H1 (cell line): ENCODE results near the gene NOS1AP. TPM values are rescaled to one million over a fixed set of nuclear protein-coding genes. Genes with fewer than 3 reads are reported as not detected.

Experiments used
- CTCF ChIA-PET: fragments of 300-600 bp; sonication (Branson Sonifier 250); formaldehyde crosslinking; loops from one replicate; lab custom pipeline; 2021; ENCODE audit not compliant: partially characterized antibody; lab: Charles Lee
- POLR2A ChIA-PET: fragments of 300-600 bp; sonication (Branson Sonifier 250); formaldehyde crosslinking; loops from one replicate; lab custom pipeline; 2021; ENCODE audit warnings: inconsistent platforms; ENCODE audit not compliant: partially characterized antibody; lab: Charles Lee
- DNase-seq, 2 experiments: peaks; one replicate each; pipeline versions ENCODE4 v3.0.0 to v3.0.0-alpha.2; 2010 to 2022; ENCODE audit warnings: low spot score in 2 of 2, low read depth in 1 of 2, mixed read lengths in 1 of 2
- FAIRE-seq: peaks from 2 replicates; lab custom pipeline; 2011; peaks lifted over from hg19 to GRCh38; lab: Jason Lieb, UNC
- H2AFZ ChIP-seq: 2 replicates; pipeline ENCODE4 v1.8.1; 2012; ENCODE audit warnings: low read length, inconsistent platforms
- H2AK5ac ChIP-seq: 2 replicates; pipeline ENCODE4 v1.6.1; 2013; ENCODE audit warnings: low read depth, low read length
- H2BK120ac ChIP-seq: replicated peaks from 2 replicates; pipeline ENCODE3; 2013; ENCODE audit warnings: low read depth, low read length, inconsistent platforms
- H2BK12ac ChIP-seq: 2 replicates; pipeline ENCODE4 v1.6.1; 2013; ENCODE audit warnings: low read depth, low read length
- H2BK15ac ChIP-seq: 2 replicates; pipeline ENCODE4 v1.6.1; 2013; ENCODE audit warnings: low read length
- H2BK20ac ChIP-seq: 2 replicates; pipeline ENCODE4 v1.6.1; 2013; ENCODE audit warnings: low read length
- H2BK5ac ChIP-seq: 2 replicates; pipeline ENCODE4 v1.6.1; 2013; ENCODE audit warnings: low read depth, low read length
- H3K14ac ChIP-seq: 2 replicates; pipeline ENCODE4 v1.6.1; 2013; ENCODE audit warnings: inconsistent platforms; ENCODE audit not compliant: insufficient read length
- H3K18ac ChIP-seq: 2 replicates; pipeline ENCODE4 v1.6.1; 2013; ENCODE audit warnings: low read length; ENCODE audit errors: extremely low read depth
- H3K23ac ChIP-seq: 2 replicates; pipeline ENCODE4 v1.6.1; 2013; ENCODE audit warnings: inconsistent platforms; ENCODE audit not compliant: insufficient read length
- H3K23me2 ChIP-seq: 2 replicates; pipeline ENCODE4 v1.6.1; 2013; ENCODE audit warnings: low read depth, low read length
- H3K27ac ChIP-seq: 2 replicates; pipeline ENCODE4 v1.6.1; 2011; ENCODE audit warnings: low read depth, low read length, inconsistent platforms
- H3K27me3 ChIP-seq, 4 experiments: replicated peaks in 1 of 4; 1 replicate in 1 of 4; 2 replicates in 3 of 4; pipeline versions ENCODE4 v1.6.1 to v1.8.1; 2011 to 2013; ENCODE audit warnings: low read length in 3 of 4, mild to moderate bottlenecking in 3 of 4, inconsistent platforms in 2 of 4, mixed read lengths in 2 of 4, moderate library complexity in 1 of 4; ENCODE audit not compliant: control insufficient read depth in 3 of 4, insufficient read depth in 3 of 4; ENCODE audit errors: extremely low read depth in 1 of 4
- H3K36me3 ChIP-seq, 4 experiments: 2 replicates each; pipeline versions ENCODE4 v1.6.1 to v1.8.1; 2011 to 2013; ENCODE audit warnings: mild to moderate bottlenecking in 4 of 4, low read length in 3 of 4, moderate library complexity in 2 of 4, control low read depth in 1 of 4, inconsistent platforms in 1 of 4; ENCODE audit not compliant: insufficient read depth in 4 of 4, control insufficient read depth in 2 of 4
- H3K4ac ChIP-seq: replicated peaks from 2 replicates; pipeline ENCODE3; 2013; ENCODE audit warnings: low read length, low read depth, mixed read lengths, inconsistent platforms; ENCODE audit not compliant: insufficient read length
- H3K4me1 ChIP-seq, 4 experiments: replicated peaks in 1 of 4; 1 replicate in 1 of 4; 2 replicates in 3 of 4; pipeline versions ENCODE4 v1.6.1 to v1.8.1; 2011 to 2013; ENCODE audit warnings: low read length in 3 of 4, inconsistent platforms in 2 of 4, mixed read lengths in 1 of 4; ENCODE audit not compliant: insufficient read depth in 4 of 4, control insufficient read depth in 3 of 4
- H3K4me2 ChIP-seq, 2 experiments: 2 replicates each; pipeline versions ENCODE4 v1.6.1 to v1.8.1; 2011 to 2013; ENCODE audit warnings: low read depth in 2 of 2, low read length in 2 of 2, control low read depth in 1 of 2, inconsistent platforms in 1 of 2, mild to moderate bottlenecking in 1 of 2; ENCODE audit not compliant: insufficient read depth in 1 of 2
- H3K4me3 ChIP-seq, 4 experiments: fragments of 200-600, 300-600 bp in 1 of 4; sonication (generic), shearing (Covaris generic), sonication (Bioruptor Twin) in 1 of 4; 2 replicates each; pipeline versions ENCODE4 v1.5.1 to v1.8.1; 2011 to 2016; ENCODE audit warnings: low read length in 4 of 4, low read depth in 3 of 4, control low read depth in 2 of 4, inconsistent platforms in 2 of 4, mild to moderate bottlenecking in 2 of 4, mixed read lengths in 1 of 4, moderate library complexity in 1 of 4; ENCODE audit not compliant: insufficient read depth in 2 of 4; ENCODE audit errors: extremely low read depth in 1 of 4
- H3K56ac ChIP-seq: replicated peaks from 2 replicates; pipeline ENCODE3; 2013; ENCODE audit warnings: low read depth, mild to moderate bottlenecking, mixed read lengths, low read length, inconsistent platforms; ENCODE audit not compliant: insufficient read length
- H3K79me1 ChIP-seq: 2 replicates; pipeline ENCODE4 v1.6.1; 2013; ENCODE audit warnings: low read depth, low read length, control low read depth
- H3K79me2 ChIP-seq, 2 experiments: 2 replicates each; pipeline versions ENCODE4 v1.6.1 to v1.8.1; 2012 to 2013; ENCODE audit warnings: low read length in 2 of 2, mild to moderate bottlenecking in 2 of 2, inconsistent platforms in 1 of 2; ENCODE audit not compliant: insufficient read depth in 2 of 2, control insufficient read depth in 1 of 2
- H3K9ac ChIP-seq, 4 experiments: replicated peaks in 1 of 4; 1 replicate in 1 of 4; 2 replicates in 3 of 4; pipeline versions ENCODE4 v1.6.1 to v1.8.1; 2011 to 2013; ENCODE audit warnings: low read depth in 3 of 4, low read length in 3 of 4, control low read depth in 2 of 4, mild to moderate bottlenecking in 2 of 4, moderate library complexity in 2 of 4, inconsistent platforms in 1 of 4; ENCODE audit errors: extremely low read depth in 1 of 4
- H3K9me3 ChIP-seq, 2 experiments: 2 replicates each; pipeline versions ENCODE4 v1.6.1 to v1.8.1; 2012 to 2013; ENCODE audit warnings: mild to moderate bottlenecking in 2 of 2, moderate library complexity in 2 of 2, control low read depth in 1 of 2, inconsistent platforms in 1 of 2, low read depth in 1 of 2, low read length in 1 of 2, mixed read lengths in 1 of 2; ENCODE audit not compliant: insufficient read depth in 2 of 2
- H4K20me1 ChIP-seq, 2 experiments: replicated peaks in 1 of 2; 2 replicates each; pipeline versions ENCODE3 to v1.8.1; 2011 to 2013; ENCODE audit warnings: inconsistent platforms in 2 of 2, low read length in 2 of 2, mild to moderate bottlenecking in 1 of 2; ENCODE audit not compliant: insufficient read depth in 2 of 2, control insufficient read depth in 1 of 2
- H4K5ac ChIP-seq: 2 replicates; pipeline ENCODE4 v1.6.1; 2013; ENCODE audit warnings: low read length, low read depth, mixed read lengths, inconsistent platforms; ENCODE audit not compliant: insufficient read length
- H4K8ac ChIP-seq: 2 replicates; pipeline ENCODE4 v1.8.0; 2013; ENCODE audit warnings: mild to moderate bottlenecking, moderate library complexity, low read length, inconsistent platforms; ENCODE audit not compliant: insufficient read depth; ENCODE audit errors: extremely low read depth
- H4K91ac ChIP-seq: replicated peaks from 2 replicates; pipeline ENCODE3; 2013; ENCODE audit warnings: low read length, mixed read lengths, inconsistent platforms; ENCODE audit not compliant: insufficient read length
- ASH2L ChIP-seq: fragments of 200-600, 300-600 bp; sonication (generic); IDR thresholded peaks from one replicate; pipeline ENCODE4 v1.7.1; 2017; ENCODE audit warnings: low read length
- BCL11A ChIP-seq, 2 experiments: IDR thresholded peaks; one replicate each; pipeline ENCODE4 v1.6.1; 2011; ENCODE audit warnings: low read depth in 2 of 2, low read length in 2 of 2, mild to moderate bottlenecking in 2 of 2
- CBX5 ChIP-seq: fragments of 300-800, 300-1000 bp; sonication (generic); IDR thresholded peaks from 2 replicates; pipeline ENCODE4 v1.7.1; 2016; ENCODE audit warnings: antibody characterized with exemption, low read length, low read depth
- CHD1 ChIP-seq: IDR thresholded peaks from 2 replicates; pipeline ENCODE4 v1.6.1; 2012; ENCODE audit warnings: low read depth, low read length, improper control_type of control experiment
- EZH2 ChIP-seq: fragments of 200-600 bp; sonication (generic); IDR thresholded peaks from 2 replicates; pipeline ENCODE4 v1.7.1; 2012; ENCODE audit warnings: low read depth, mild to moderate bottlenecking, moderate library complexity, low read length, inconsistent platforms; ENCODE audit not compliant: severe bottlenecking
- RAD21 ChIP-seq, 2 experiments: IDR thresholded peaks in 1 of 2; conservative IDR thresholded peaks in 1 of 2; 2 replicates each; pipeline ENCODE4 v1.6.1; 2011; ENCODE audit warnings: low read depth in 2 of 2, low read length in 2 of 2, improper control_type of control experiment in 1 of 2, inconsistent platforms in 1 of 2, mild to moderate bottlenecking in 1 of 2, moderate library complexity in 1 of 2
- SIX5 ChIP-seq: IDR thresholded peaks from 2 replicates; pipeline ENCODE4 v1.6.1; 2011; ENCODE audit warnings: mild to moderate bottlenecking, low read depth, low read length
- SP1 ChIP-seq: IDR thresholded peaks from 2 replicates; pipeline ENCODE4 v1.6.1; 2011; ENCODE audit warnings: low read depth, low read length
- SP2 ChIP-seq: IDR thresholded peaks from 2 replicates; pipeline ENCODE4 v1.6.1; 2012; ENCODE audit warnings: mild to moderate bottlenecking, low read length, inconsistent platforms
- TAF7 ChIP-seq: optimal IDR thresholded peaks from 2 replicates; pipeline ENCODE3; 2011; ENCODE audit warnings: low read depth, mild to moderate bottlenecking, inconsistent platforms, low read length, moderate library complexity, borderline replicate concordance
- WGBS, 2 experiments: shearing (Covaris generic) in 1 of 2; methylation state at CpG; one replicate each; pipeline versions ENCODE4 v1.1.6 to v1.1.7; 2013 to 2015; ENCODE audit warnings: low lambda C conversion rate in 2 of 2, mixed read lengths in 2 of 2, inconsistent platforms in 1 of 2, low coverage in 1 of 2, missing lambda C conversion rate in 1 of 2; ENCODE audit not compliant: insufficient replicate concordance in 2 of 2, insufficient coverage in 1 of 2, insufficient read length in 1 of 2; ENCODE audit errors: extremely low coverage in 1 of 2, missing lambda C conversion rate in 1 of 2; 5-methylcytosine and 5-hydroxymethylcytosine counted together
- polyA plus RNA-seq, 7 experiments: library from polyadenylated mRNA; depleted of rRNA in 3 of 7; stranded (reverse) in 5 of 7; unstranded in 2 of 7; fragments of >200 nt in 5 of 7; fragments of 200-250 nt in 2 of 7; gene quantifications; 1 replicate in 5 of 7; 2 replicates in 1 of 7; 4 replicates in 1 of 7; pipeline versions ENCODE4 v1.2.1 to v1.2.3, GENCODE V29; 2011 to 2013; ENCODE audit warnings: missing spikeins in 2 of 7, mixed read lengths in 2 of 7
- total RNA-seq: library from RNA; stranded (reverse); fragmentation: NEBNext Ultra II Directional; extraction: Animal tissue kit (Norgen Biotek cat#: 25700); gene quantifications from 2 replicates; pipeline ENCODE4 v1.2.1, GENCODE V29; 2021

NOS1AP gene
- total and polyA plus RNA-seq, 2 of the 8 experiments (the other 6 are each of a cell fraction or from before 2014, with no cell fraction given), result 2.4 to 12.1 TPM

- H2BK5ac ChIP-seq, result no peak overlapping the region
- H3K23me2 ChIP-seq, result no peaks in the 10 kb centered on the region
- H3K36me3 ChIP-seq, result no peaks in the 10 kb centered on the region
- no peaks in the 10 kb centered on the region for H3K9me3 ChIP-seq
- peaks cover 2 to 34% (median 28%) of the 10 kb centered on the region in 4 experiments; a peak in 6 of 7 replicates for H3K4me1 ChIP-seq
- H3K27ac ChIP-seq, result no peak overlapping the region
- no peak for FAIRE-seq
- no peaks in the 10 kb centered on the region; the same call in 1 of the 2 replicates for H3K79me1 ChIP-seq
- no peak for DNase-seq
- H3K18ac ChIP-seq, result no peak overlapping the region
- H2BK120ac ChIP-seq, result no peak overlapping the region
- H3K14ac ChIP-seq, result no peak overlapping the region
- no peak overlapping the region; the same call in 1 of the 2 replicates for H2AK5ac ChIP-seq
- no peak overlapping the region for H4K91ac ChIP-seq
- CTCF ChIA-PET, result no interaction called here
- H2BK12ac ChIP-seq, result no peak overlapping the region
- H2BK20ac ChIP-seq, result no peak overlapping the region
- H3K23ac ChIP-seq, result no peak overlapping the region
- H2BK15ac ChIP-seq, result peak overlapping the region; percentile 19; the same call in 1 of the 2 replicates
- no peak overlapping the region for H4K5ac ChIP-seq
- no peak overlapping the region for H3K9ac ChIP-seq
- no peaks in the 10 kb centered on the region for H3K27me3 ChIP-seq
- POLR2A ChIA-PET, result no interaction called here
- H3K4ac ChIP-seq, result no peak overlapping the region
- H4K8ac ChIP-seq, result no peak overlapping the region
- H4K20me1 ChIP-seq, result no peaks in the 10 kb centered on the region
- H3K4me3 ChIP-seq, result no peak overlapping the region
- H3K4me2 ChIP-seq, result no peak overlapping the region
- TF ChIP-seq EZH2 (no peak), CBX5 (no peak), SP1 (no peak), SP2 (no peak), ASH2L (no peak), TAF7 (no peak), CHD1 (no peak), BCL11A (IDR thresholded peaks at IDR 0.05; ENCODE audit: low read depth in 2 of 2, low read length in 2 of 2) (no peak), SIX5 (no peak), RAD21 (IDR thresholded peaks at IDR 0.05 in 1 of 2, conservative IDR thresholded peaks at IDR 0.05 in 1 of 2; ENCODE audit: low read depth in 2 of 2, low read length in 2 of 2) (no peak)
- H3K79me2 ChIP-seq, result peaks cover 0 to 39% of the 10 kb centered on the region in 2 experiments; a peak in 2 of 4 replicates
- no peak overlapping the region for H2AFZ ChIP-seq
- H3K56ac ChIP-seq, result no peak overlapping the region
- 85% methylated on average over 1 of the region's 1 CpG; no CpG with 5 or more reads in 1 of the 2 experiments for WGBS, 2 experiments
Observed at GRCh38 chr1:162217706-162218105, 148.2 kb downstream of the NOS1AP start.
